CD4-positive, alpha-beta T cell treated with Interleukin-12 subunit alpha and Interleukin-12 subunit beta, for 1 hour (primary cell): ENCODE results near the gene PIGV.
A peak's percentile ranks its signal among the peaks of the same experiment; 100 is the strongest.

ENCODE experiments used
- DNase-seq: peaks from one replicate; pipeline ENCODE4 v3.0.0-alpha.2; 2020

Gene PIGV

DNA sequence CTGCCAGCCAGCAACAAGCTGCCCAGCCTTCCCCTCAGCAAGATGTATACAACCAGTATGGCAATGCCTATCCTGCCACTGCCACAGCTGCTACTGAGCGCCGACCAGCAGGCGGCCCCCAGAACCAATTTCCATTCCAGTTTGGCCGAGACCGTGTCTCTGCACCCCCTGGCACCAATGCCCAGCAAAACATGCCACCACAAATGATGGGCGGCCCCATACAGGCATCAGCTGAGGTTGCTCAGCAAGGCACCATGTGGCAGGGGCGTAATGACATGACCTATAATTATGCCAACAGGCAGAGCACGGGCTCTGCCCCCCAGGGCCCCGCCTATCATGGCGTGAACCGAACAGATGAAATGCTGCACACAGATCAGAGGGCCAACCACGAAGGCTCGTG, 13.3 kb upstream of the PIGV start:
- DNase-seq, result no peak

DNA sequence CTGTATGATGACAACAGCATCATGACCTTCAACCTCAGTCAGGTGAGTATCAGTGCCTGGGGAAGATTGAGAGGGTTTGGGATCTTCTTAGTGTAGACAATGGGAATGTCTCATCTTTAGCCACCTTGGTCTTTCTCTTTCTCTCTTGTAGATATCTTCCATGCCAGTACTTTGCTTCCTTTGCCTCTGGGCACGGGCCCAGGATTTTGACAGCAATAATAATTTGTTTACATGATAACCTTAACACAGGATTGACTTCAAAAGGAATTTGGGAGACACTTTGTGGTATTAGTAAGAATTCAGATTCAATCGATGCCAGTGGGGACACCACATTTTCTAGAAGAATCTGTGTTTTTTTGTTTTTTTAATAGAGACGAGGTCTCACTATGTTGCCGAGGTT, 12.1 kb upstream of the PIGV start:
- DNase-seq, result no peak

DNA sequence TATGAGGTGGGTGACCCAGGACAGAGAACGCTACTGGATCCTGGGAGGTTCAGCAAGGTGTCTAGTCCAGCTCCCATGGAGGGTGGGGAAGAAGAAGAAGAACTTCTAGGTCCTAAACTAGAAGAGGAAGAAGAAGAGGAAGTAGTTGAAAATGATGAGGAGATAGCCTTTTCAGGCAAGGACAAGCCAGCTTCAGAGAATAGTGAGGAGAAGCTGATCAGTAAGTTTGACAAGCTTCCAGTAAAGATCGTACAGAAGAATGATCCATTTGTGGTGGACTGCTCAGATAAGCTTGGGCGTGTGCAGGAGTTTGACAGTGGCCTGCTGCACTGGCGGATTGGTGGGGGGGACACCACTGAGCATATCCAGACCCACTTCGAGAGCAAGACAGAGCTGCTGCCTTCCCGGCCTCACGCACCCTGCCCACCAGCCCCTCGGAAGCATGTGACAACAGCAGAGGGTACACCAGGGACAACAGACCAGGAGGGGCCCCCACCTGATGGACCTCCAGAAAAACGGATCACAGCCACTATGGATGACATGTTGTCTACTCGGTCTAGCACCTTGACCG, 8.6 kb upstream of the PIGV start:
- no peak for DNase-seq

DNA sequence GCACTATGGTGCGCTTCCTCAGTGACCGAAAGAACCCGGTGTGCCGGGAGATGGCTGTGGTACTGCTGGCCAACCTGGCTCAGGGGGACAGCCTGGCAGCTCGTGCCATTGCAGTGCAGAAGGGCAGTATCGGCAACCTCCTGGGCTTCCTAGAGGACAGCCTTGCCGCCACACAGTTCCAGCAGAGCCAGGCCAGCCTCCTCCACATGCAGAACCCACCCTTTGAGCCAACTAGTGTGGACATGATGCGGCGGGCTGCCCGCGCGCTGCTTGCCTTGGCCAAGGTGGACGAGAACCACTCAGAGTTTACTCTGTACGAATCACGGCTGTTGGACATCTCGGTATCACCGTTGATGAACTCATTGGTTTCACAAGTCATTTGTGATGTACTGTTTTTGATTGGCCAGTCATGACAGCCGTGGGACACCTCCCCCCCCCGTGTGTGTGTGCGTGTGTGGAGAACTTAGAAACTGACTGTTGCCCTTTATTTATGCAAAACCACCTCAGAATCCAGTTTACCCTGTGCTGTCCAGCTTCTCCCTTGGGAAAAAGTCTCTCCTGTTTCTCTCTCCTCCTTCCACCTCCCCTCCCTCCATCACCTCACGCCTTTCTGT, 7.3 kb upstream of the PIGV start:
- DNase-seq, result no peak

DNA sequence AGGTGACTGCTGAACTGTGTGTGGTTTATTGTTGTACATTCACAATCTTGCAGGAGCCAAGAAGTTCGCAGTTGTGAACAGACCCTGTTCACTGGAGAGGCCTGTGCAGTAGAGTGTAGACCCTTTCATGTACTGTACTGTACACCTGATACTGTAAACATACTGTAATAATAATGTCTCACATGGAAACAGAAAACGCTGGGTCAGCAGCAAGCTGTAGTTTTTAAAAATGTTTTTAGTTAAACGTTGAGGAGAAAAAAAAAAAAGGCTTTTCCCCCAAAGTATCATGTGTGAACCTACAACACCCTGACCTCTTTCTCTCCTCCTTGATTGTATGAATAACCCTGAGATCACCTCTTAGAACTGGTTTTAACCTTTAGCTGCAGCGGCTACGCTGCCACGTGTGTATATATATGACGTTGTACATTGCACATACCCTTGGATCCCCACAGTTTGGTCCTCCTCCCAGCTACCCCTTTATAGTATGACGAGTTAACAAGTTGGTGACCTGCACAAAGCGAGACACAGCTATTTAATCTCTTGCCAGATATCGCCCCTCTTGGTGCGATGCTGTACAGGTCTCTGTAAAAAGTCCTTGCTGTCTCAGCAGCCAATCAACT, 6.4 kb upstream of the PIGV start:
- no peak for DNase-seq

DNA sequence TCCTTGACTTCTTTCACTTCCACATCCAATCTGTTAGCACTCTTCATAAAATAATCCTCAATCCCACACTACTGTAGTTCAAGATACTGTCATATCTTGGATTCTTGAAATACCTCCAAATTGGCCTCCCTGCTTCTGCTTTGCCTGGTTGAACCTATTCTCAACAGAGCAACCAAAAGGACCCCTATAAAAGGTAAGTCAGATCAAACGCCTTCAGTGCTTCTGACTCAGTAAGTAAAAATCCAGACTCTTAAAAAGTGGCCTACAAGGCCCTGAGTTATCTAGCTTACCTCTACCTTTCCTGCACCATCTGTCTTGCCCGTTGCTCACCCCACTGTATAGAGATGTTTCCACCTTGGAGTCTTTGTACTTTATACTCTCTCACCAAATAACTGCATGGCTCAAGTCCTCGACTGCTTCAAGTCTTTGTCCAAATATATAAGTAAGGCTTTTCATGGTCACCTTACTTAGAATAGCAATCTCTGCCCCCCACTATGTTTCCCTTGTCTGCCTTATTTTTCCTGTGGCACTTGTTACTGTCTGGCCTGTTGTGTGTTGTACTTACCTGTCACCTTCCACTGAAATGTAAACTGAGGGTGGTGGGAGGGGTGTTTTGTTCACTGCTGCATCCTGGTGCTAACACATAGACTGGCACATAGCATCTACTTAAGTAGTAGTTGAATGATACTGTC, 5.1 kb upstream of the PIGV start:
- no peak for DNase-seq

DNA sequence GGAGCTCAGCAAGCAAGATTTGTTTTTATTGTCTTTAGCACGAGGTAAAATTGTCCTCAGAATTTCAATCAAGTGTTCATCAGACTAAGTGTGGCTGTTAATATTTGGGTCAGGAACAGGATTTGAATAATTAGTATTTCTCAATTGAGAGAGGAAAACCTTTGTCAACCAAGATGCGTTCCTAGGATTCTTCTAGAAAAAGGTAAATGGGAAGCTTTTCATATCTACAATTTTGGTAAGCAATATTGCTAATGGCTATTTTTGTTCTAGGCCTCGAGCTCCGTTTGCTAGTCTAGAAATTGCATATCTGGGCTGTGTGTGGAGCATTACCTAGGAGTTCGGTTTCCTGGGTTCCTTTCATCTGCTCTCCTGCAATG, 4.1 kb upstream of the PIGV start:
- DNase-seq, result no peak

DNA sequence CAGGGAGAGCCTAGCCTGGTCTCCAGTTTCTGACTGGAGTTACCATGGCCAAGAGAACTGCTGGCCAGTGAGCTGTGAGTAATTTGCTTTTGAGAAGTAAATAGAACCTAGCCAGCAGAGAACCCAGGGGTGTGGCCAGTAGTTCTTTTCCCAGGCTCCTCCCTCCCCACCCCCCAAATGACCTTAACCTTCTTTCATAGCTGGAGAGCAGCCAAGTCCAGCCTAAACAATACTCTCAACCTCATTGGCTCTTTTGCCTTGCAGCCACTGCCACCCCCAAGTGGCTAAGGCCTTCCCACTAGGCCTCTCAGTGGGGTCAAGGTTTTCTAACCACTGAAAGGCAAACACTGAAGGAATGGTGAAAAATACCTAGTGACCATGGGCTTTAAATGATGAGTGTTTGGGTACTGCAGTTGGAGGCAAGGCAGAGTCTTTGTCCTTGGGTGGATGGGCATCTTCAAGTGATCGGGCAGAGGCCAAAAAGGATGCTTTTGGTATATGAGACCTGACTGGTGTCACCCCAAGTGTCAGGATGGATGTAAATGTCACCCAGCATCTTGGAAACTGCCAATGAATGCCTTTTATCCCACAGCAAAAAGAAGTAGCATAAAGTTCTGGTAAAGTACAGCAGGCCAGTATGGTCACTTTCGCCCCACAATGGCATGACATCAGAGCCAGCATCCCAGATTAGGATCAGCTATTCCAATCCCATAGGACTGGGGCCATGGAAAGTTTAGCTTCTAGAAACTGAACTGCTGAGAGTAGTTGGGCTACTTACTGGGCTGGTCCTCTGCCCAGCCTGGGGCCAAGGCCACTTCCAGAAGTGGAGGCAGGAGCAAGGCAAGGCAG, 3.5 kb upstream of the PIGV start:
- no peak for DNase-seq

DNA sequence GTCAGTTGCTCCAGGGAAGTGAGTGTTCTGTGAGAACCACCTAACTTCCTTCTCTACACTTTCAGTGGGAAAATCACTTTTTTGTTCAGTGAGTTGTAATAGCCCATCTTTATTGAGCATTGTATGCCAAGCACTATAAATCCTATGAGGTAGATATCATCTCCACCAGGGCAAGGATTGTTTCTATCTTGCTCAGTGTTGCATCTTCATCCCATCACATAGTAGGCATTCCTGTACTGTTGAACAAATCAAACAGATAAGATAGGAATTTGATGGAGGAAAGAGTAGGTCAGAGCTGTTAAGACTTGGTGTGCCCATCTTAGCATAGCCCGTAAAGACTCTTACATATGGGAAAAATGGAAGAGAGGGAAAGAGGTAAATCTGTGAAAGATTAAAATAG, 2.9 kb upstream of the PIGV start:
- no peak for DNase-seq

DNA sequence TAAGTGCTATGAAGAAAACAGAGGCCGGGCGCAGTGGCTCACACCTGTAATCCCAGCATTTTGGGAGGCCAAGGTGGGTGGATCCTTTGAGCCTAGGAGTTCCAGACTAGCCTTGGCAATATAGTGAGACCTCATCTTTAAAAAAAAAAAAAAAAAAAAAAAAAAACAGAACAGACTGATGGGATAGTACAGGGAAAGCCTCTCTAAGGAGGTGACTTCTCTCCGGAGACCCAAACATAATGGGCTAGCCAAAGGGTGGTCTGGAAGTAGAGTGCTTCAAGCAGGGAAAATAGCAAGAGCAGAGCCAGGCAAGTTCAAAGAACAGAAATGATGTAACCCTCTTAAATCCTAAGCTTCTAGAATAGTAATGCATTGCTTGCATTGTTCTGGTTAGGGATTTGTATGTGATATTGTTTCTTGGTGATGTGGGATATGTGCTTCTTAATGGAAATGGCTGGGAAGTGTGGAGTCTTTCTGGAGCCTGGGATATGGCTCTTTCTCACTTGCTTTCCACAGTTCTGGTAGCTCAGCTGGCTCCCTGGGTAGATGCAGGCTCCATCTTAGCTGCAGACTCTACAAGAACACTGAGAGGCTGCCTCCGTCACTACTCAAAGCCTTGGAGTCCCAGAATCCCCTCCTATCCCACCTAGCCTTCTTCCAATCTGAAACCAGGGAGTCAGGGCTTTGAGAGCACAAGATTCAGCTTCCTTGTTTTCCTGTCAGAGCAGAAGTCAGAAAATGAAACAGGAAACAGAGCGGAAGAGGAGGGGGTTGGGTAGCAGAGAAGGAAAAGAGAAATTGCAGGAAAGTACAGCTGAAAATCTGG, 1.9 kb upstream of the PIGV start:
- DNase-seq, result peak; percentile 21

DNA sequence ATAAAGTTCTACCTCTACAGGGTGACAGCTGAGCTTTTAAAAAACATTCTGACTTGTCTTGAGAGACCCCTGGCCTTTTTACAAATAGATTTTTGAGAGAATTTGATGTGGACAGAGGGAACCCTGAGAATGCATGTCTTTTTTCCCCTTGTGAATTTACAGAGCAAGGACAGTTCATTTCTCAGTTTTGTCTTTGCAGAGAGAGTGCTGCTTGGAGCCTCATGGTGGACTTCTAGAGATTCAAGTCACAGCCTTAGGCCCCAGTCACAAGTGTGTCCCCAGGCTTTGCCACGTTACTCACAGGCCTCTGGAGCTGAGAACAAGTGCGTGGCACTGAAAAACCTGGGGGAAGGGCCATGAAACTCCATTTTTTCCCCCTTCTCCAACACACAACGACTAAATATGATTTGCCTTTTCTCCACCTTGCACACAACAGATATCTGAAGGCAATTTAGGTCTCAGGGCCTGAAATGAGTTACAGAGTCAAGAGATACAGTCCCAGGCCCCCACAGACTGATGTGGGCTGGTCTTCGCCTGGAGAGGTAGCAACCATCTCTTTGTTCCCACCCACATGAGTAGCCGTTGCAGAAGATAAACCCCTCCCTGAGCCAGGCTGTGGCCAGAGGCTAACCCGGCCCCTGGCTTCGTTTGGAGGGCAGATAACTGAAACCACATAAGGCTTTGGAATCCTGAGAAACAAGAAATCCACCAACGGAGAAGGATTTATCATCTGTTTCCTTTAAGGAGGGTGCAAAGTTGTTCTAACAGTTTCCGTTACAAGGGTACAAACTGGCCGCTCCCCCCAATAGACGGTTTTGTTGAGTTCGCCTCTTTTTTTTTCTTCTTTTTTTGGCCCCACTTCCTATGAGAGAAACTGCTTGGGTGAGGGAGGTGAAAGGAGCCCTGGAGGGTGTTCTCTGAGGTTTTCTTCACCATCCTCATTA, 1.0 kb upstream of the PIGV start:
- peak; percentile 28 for DNase-seq

DNA sequence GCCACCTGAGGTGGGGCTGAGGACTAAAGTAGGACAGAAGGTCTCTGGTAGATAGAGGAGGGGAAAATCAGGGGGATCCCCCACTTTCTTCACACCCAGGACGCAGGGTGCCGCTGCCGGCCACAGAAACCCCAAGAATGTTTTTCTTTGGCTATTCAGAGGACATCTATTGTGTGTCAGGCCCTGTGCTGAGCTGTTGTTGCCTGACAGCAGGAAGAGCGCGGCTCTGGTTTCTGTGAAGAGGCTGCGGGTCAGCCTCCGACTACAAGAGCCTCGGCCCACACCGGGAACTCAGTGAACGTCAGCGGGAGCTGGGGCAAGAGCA, 407 bp upstream of the PIGV start:
- DNase-seq, result peak; percentile 88

DNA sequence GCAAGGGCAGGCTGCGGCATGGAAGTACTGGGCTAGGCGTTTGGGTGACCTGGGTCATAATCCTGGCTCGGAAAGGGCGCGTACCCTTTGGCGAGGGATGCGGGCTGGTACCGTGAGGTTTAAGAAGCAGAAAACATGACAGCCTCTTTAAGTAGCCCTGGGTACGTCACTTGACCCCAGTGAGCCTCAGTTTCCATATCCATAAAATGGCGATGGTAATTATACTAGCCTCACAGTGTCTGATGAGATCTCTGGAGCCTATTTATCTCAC, 700 bp downstream of the PIGV start:
- DNase-seq, result no peak

DNA sequence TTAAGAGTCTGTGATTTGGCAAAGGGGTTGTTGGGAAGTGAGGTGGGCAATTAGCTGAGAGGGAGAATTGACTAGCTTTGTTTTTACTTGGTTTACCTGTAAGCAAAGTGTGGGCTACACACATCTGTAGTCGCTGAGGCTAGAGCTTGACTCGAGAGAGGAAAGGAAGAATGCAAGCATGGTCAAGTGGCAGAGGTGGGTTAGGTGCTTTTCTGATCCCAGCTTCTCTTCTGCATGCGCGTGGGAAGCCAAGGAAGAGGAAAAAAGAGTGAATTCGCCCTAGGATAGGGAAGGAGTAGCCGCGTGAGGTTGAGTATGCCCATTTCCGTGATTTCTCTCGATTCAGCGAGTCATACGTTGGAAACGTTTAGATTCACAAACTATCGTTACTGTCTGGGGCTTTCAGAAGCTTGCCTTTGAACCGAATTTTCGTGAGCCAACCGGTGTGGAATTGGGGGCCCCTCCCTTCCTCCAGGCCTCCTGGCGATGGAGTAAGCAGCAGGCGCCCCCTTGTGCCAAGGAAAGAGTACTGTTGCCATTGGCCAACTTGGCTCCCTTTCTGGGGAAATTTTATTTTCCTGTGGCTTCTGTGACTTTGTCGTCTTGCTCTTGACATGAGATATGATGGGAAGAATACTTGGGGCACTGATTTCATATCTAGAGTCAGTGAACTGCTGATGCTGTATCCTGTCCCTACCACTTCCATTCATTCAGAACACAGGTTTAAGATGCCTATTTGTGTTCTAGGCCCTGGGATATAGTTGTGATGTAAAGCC, 1.3 kb downstream of the PIGV start:
- DNase-seq, result peak; percentile 91

DNA sequence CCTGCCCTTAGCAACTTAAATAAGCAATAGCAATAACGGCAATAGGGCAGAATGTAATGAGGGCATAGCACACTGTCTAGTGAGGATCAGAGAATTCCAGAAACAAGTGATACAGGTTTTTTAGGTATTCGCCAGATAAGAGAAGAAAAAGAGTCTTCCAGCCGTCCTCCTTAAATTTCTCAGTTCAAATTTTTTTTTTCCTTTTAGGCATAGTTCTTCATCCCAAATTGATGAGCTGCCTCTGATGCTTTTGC, 1.8 kb downstream of the PIGV start:
- no peak for DNase-seq

DNA sequence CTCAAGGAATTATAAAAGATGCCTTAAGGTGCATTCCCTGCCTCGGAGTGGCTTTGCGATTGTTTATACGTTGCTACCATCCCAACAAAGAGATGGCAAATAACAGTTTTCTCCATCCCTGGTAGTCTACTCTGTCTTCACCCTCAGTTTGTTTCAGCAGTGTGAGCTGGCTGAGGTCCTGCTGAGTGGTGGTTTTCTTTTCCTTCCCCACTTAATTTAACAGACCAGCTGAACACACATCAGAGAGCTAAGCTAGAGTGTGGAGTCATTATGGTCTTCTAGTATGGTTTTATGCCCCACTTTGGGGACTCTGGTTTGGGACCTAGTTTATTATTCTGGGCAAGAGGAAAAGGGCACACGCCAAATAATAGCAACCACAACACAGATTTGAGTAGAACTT, 2.2 kb downstream of the PIGV start:
- DNase-seq, result no peak

DNA sequence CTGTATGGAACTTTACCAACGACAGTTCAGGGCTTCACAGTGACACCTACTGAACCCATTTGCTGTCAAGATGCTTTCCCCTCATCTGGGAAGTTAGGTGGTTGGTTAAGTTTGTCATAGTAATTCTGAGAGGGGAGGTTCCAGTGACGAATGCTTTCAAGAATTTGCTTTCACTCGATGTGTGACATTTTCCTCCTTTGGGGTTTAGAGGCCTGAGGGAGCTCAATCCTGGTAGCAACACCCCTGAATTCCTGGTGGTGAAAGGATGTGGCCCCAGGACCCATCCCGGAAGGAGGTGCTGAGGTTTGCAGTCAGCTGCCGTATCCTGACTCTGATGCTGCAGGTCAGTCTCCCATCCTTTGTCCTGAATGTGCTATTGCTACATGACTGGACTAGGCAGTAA, 2.8 kb downstream of the PIGV start:
- DNase-seq, result peak; percentile 19

DNA sequence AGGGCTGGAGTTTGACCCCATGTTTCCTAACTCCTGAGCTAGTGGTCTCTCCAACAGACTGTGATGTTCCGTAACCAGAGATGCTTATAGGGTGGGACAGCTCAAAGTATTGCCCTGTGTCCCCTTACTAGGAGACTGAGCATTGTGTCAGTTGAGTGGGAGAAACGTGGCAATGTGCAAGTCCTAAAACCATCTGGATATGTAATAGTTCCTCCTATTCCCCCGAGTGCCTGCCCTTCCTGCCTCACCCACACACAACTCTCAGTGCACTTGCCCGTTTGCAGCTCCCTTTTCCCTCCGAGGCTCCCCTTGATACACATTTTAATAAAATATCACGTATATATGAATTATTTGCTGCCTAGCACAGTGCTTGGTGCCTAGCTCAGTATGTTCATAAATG, 3.4 kb downstream of the PIGV start:
- DNase-seq, result no peak

DNA sequence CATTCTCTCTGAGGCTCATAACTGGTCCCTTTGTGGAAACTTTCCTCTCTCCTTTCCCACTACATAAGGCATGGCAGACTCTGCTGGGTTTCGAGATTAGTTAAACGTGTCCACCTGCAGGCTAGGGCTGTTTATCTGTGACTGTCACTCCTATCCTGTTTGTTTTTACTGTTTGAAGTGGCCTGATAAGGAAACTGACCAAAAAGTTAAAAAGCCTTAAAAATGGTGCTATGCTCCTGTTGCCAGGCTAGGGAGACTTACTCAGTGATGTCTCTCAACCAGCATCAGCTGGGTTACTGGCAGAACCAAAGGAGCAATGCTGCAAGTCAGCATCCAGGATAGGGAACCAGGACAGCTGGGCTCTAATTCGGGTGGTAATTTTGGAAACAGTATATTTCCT, 3.9 kb downstream of the PIGV start:
- DNase-seq, result no peak

DNA sequence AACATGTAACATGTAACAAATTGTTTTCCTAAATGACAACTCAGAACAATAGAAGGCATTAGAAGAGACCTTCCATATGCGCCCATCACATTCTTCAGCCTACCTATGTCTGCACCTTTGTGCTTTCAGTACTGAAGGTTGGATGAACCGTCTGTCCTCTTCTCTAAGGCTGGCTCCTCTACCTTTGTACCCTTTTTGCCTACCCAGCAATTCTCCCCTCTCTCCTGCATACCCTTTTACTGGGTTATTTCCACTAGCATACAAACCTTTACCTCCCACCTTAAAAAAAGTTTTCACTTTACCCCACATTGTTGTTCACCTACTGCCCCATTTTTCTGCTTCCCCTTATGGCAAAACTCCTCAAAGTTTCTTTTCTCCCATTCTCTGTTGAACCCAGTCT, 5.2 kb downstream of the PIGV start:
- no peak for DNase-seq

DNA sequence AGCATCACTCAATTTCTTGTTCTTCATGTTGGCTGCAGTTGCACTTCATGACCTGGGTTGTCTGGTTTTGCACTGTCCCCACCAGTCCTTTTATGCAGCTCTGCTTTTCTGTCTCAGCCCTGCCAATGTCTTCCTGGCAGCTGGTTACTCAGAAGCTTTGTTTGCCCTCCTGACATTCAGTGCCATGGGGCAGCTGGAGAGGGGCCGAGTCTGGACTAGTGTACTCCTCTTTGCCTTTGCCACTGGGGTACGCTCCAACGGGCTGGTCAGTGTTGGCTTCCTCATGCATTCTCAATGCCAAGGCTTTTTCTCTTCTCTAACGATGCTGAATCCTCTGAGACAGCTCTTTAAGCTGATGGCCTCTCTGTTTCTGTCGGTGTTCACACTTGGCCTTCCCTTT, 6.6 kb downstream of the PIGV start:
- no peak for DNase-seq
